Measurements from ENCODE around the gene ETV1. TPM values are rescaled to one million over a fixed set of nuclear protein-coding genes. Genes with fewer than 3 reads are reported as not detected.

The ETV1 gene
- total RNA-seq, 1 experiment from 2014 or later, result 23.3 TPM

DNA sequence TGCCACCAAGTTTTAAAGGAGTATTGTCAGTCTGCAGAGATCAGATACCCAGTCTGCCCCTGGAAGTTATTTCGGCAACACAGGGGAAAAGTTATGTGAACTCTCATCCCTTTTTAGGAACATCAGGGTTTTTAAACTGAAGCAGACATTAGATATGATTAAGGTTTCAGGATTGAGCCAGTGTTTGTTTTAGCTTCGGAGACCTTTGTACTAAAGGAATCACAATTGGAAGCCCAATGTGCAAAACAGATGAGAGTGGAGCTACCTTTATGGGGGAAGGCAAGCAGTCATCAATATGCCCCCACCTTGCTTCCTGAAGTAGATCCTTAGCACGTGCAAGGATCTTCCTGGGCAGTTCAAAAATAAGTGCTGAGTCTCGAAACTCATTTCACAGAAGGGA is 39.5 kb downstream of the ETV1 start:
- no peak for ATAC-seq
- no peaks in the 10 kb centered on the region for H3K9me2 ChIP-seq (ENCODE audit: insufficient read depth)

DNA sequence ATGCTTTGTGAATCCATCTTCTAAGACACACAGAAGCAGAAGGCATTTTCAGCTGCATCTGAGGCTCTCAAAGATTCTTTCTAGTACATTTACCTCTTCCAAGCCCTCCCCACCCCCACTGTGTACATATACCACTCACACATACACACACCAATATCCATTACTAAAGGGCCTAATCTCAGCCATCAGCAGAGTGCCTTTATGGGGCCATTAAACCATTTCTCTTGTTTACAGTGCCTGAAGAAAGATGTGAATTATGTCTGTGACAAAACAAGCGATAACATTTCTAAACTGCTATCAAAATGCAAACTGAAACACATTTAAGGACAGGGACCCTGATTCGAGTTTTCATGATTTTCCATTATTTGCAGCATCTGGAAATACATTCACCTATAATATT is 40.0 kb downstream of the ETV1 start:
- H3K4me2 ChIP-seq (ENCODE audit: low read length), result no peak overlapping the region
- TF ChIP-seq RAD21 (IDR thresholded peaks at IDR 0.05; ENCODE audit: low read depth), result no peak
- TF ChIP-seq FOSL1 (IDR thresholded peaks at IDR 0.05; ENCODE audit: low read depth), result no peak
- TF ChIP-seq, protein P1, sequence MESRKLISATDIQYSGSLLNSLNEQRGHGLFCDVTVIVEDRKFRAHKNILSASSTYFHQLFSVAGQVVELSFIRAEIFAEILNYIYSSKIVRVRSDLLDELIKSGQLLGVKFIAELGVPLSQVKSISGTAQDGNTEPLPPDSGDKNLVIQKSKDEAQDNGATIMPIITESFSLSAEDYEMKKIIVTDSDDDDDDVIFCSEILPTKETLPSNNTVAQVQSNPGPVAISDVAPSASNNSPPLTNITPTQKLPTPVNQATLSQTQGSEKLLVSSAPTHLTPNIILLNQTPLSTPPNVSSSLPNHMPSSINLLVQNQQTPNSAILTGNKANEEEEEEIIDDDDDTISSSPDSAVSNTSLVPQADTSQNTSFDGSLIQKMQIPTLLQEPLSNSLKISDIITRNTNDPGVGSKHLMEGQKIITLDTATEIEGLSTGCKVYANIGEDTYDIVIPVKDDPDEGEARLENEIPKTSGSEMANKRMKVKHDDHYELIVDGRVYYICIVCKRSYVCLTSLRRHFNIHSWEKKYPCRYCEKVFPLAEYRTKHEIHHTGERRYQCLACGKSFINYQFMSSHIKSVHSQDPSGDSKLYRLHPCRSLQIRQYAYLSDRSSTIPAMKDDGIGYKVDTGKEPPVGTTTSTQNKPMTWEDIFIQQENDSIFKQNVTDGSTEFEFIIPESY (IDR thresholded peaks at IDR 0.05; ENCODE audit: extremely low read depth, insufficient replicate concordance, low read length), result no peak
- no TSS peak for BruUV-seq (replicated peaks)
- intact Hi-C loops (cut with micrococcal nuclease), result no loop called here
- H3K9ac ChIP-seq (ENCODE audit: low read length), result no peak overlapping the region
- peaks cover 0 to 10% of the 10 kb centered on the region in 2 experiments; a peak in 3 of 4 replicates for H3K4me1 ChIP-seq (ENCODE audit: control insufficient read depth in 1 of 2, insufficient read depth in 2 of 2, low read length in 2 of 2)
- POLR2A ChIA-PET, result no interaction called here
- H3K27ac ChIP-seq (ENCODE audit: low read depth, low read length), result no peak overlapping the region
- ATAC-seq, result no peak
- H2AFZ ChIP-seq (ENCODE audit: low read depth, low read length, poor library complexity, severe bottlenecking), result no peak overlapping the region
- H4K20me1 ChIP-seq (ENCODE audit: insufficient read depth), result no peaks in the 10 kb centered on the region
- no peaks in the 10 kb centered on the region for H3K79me2 ChIP-seq (ENCODE audit: insufficient read depth, low read length)
- H3K9me3 ChIP-seq (ENCODE audit: control insufficient read depth in 1 of 2, insufficient read depth in 1 of 2, low read depth in 1 of 2, low read length in 2 of 2), result no peaks in the 10 kb centered on the region
- DNase-seq (ENCODE audit: low read depth, low spot score), result no peak
- no peaks in the 10 kb centered on the region for H3K36me3 ChIP-seq (ENCODE audit: control insufficient read depth in 1 of 2, insufficient read depth in 2 of 2, low read length in 2 of 2)
- RAD21 ChIA-PET (ENCODE audit: low non-redundant PET in 1 of 2, low total read pairs in 2 of 2, uncharacterized antibody in 2 of 2, unreplicated experiment in 2 of 2), result no interaction called here
- H3K9me2 ChIP-seq (ENCODE audit: insufficient read depth), result no peaks in the 10 kb centered on the region
- no peaks in the 10 kb centered on the region for H3K27me3 ChIP-seq (ENCODE audit: insufficient read depth, low read length)
- CTCF ChIA-PET, result no interaction called here
- H3K4me3 ChIP-seq (replicated peaks in 1 of 2; ENCODE audit: low read depth in 1 of 2, low read length in 2 of 2), result no peak overlapping the region

More for the DNA sequence above, 39.5 kb downstream of the ETV1 start:
- H3K9ac ChIP-seq (ENCODE audit: low read length), result no peak overlapping the region
- POLR2A ChIA-PET, result no interaction called here
- no peak overlapping the region for H3K4me2 ChIP-seq (ENCODE audit: low read length)
- intact Hi-C loops (cut with micrococcal nuclease), result no loop called here
- H3K9me3 ChIP-seq (ENCODE audit: control insufficient read depth in 1 of 2, insufficient read depth in 1 of 2, low read depth in 1 of 2, low read length in 2 of 2), result no peaks in the 10 kb centered on the region
- H3K4me1 ChIP-seq (ENCODE audit: control insufficient read depth in 1 of 2, insufficient read depth in 2 of 2, low read length in 2 of 2), result peaks cover 0 to 10% of the 10 kb centered on the region in 2 experiments; a peak in 3 of 4 replicates
- TF ChIP-seq FOSL1 (IDR thresholded peaks at IDR 0.05; ENCODE audit: low read depth) (no peak), SRF (IDR thresholded peaks at IDR 0.05; ENCODE audit: low read depth) (no peak), EZH2 (IDR thresholded peaks at IDR 0.05) (no peak), TCF7L2 (IDR thresholded peaks at IDR 0.05; ENCODE audit: borderline replicate concordance, extremely low read depth, insufficient read depth, insufficient read length) (no peak), YY1 (IDR thresholded peaks at IDR 0.05; ENCODE audit: extremely low read depth, insufficient replicate concordance, low read depth, low read length) (no peak)
- no peaks in the 10 kb centered on the region for H3K79me2 ChIP-seq (ENCODE audit: insufficient read depth, low read length)
- DNase-seq (ENCODE audit: low read depth, low spot score), result no peak
- H4K20me1 ChIP-seq (ENCODE audit: insufficient read depth), result no peaks in the 10 kb centered on the region
- no TSS peak for BruUV-seq (replicated peaks)
- no peaks in the 10 kb centered on the region for H3K27me3 ChIP-seq (ENCODE audit: insufficient read depth, low read length)
- no peak overlapping the region for H3K4me3 ChIP-seq (replicated peaks in 1 of 2; ENCODE audit: low read depth in 1 of 2, low read length in 2 of 2)
- no peak overlapping the region for H2AFZ ChIP-seq (ENCODE audit: low read depth, low read length, poor library complexity, severe bottlenecking)
- no peak overlapping the region for H3K27ac ChIP-seq (ENCODE audit: low read depth, low read length)
- RAD21 ChIA-PET (ENCODE audit: low non-redundant PET in 1 of 2, low total read pairs in 2 of 2, uncharacterized antibody in 2 of 2, unreplicated experiment in 2 of 2), result no interaction called here
- no peaks in the 10 kb centered on the region for H3K36me3 ChIP-seq (ENCODE audit: control insufficient read depth in 1 of 2, insufficient read depth in 2 of 2, low read length in 2 of 2)
- CTCF ChIA-PET, result no interaction called here
